HL-60 (cell line): Measurements from ENCODE around the gene NFYC.

Experiments used
- GABPA ChIP-seq: IDR thresholded peaks from 2 replicates; pipeline ENCODE4 v1.6.1; 2012; ENCODE audit warnings: low read depth
- POLR2AphosphoS5 ChIP-seq: IDR thresholded peaks from 2 replicates; pipeline ENCODE4 v1.6.1; 2012; ENCODE audit warnings: low read depth
- TF ChIP-seq, protein P1 (sequence below): IDR thresholded peaks from one replicate; pipeline ENCODE4 v1.5.1; 2011; ENCODE audit warnings: low read length, control low read depth, inconsistent platforms; ENCODE audit not compliant: insufficient read depth
- TF ChIP-seq, protein P2 (sequence below): IDR thresholded peaks from 2 replicates; pipeline ENCODE4 v1.6.1; 2012; ENCODE audit warnings: low read depth; ENCODE audit not compliant: insufficient replicate concordance

DNA sequence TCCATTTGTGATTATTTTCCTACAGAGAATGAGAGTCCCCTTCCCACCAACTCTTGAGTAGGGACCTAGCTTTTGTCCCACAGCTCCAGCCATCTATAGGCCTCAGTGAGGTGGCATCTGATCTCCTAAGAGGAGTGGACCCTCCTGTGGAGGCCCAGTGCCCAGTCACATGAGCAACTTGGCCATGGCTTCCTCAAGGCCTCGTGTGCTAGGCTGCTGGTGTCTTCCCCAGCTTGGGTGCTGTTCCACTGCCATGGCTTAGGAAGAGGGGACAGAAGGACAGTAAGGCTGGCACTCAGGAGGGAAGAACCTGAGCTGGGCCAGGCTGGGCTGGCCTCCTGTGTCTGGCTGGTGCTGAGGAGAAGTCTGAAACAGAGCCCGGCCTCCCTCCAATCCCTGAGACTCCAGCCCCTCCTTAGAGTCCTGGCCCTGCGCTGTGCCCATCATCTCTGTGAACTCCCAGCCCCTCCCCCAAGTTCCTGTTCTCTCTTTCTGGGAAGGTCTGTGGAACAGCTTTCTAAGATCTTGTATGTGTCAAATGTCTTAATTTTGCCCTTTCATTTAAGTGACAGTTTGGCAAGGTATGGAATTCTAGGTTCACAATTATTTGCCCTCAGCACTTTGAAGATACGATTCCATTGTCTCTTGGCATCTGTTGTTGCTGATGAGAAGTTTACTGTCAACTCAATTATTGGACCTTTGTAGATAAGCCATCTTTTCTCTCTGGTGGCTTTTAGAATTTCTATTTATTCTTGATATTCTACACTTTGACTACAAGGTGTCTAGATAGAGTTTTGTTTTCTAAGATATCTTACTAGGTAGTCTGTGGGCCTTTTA is 85.0 kb downstream of the NFYC start:
- TF ChIP-seq, protein P1, sequence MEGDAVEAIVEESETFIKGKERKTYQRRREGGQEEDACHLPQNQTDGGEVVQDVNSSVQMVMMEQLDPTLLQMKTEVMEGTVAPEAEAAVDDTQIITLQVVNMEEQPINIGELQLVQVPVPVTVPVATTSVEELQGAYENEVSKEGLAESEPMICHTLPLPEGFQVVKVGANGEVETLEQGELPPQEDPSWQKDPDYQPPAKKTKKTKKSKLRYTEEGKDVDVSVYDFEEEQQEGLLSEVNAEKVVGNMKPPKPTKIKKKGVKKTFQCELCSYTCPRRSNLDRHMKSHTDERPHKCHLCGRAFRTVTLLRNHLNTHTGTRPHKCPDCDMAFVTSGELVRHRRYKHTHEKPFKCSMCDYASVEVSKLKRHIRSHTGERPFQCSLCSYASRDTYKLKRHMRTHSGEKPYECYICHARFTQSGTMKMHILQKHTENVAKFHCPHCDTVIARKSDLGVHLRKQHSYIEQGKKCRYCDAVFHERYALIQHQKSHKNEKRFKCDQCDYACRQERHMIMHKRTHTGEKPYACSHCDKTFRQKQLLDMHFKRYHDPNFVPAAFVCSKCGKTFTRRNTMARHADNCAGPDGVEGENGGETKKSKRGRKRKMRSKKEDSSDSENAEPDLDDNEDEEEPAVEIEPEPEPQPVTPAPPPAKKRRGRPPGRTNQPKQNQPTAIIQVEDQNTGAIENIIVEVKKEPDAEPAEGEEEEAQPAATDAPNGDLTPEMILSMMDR: no peak
- TF ChIP-seq POLR2AphosphoS5 (no peak), GABPA (no peak)
- TF ChIP-seq, protein P2, sequence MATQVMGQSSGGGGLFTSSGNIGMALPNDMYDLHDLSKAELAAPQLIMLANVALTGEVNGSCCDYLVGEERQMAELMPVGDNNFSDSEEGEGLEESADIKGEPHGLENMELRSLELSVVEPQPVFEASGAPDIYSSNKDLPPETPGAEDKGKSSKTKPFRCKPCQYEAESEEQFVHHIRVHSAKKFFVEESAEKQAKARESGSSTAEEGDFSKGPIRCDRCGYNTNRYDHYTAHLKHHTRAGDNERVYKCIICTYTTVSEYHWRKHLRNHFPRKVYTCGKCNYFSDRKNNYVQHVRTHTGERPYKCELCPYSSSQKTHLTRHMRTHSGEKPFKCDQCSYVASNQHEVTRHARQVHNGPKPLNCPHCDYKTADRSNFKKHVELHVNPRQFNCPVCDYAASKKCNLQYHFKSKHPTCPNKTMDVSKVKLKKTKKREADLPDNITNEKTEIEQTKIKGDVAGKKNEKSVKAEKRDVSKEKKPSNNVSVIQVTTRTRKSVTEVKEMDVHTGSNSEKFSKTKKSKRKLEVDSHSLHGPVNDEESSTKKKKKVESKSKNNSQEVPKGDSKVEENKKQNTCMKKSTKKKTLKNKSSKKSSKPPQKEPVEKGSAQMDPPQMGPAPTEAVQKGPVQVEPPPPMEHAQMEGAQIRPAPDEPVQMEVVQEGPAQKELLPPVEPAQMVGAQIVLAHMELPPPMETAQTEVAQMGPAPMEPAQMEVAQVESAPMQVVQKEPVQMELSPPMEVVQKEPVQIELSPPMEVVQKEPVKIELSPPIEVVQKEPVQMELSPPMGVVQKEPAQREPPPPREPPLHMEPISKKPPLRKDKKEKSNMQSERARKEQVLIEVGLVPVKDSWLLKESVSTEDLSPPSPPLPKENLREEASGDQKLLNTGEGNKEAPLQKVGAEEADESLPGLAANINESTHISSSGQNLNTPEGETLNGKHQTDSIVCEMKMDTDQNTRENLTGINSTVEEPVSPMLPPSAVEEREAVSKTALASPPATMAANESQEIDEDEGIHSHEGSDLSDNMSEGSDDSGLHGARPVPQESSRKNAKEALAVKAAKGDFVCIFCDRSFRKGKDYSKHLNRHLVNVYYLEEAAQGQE: no peak
